ENCODE data around the gene RD3L.
A peak's percentile ranks its signal among the peaks of the same experiment; 100 is the strongest.

The RD3L gene

DNA sequence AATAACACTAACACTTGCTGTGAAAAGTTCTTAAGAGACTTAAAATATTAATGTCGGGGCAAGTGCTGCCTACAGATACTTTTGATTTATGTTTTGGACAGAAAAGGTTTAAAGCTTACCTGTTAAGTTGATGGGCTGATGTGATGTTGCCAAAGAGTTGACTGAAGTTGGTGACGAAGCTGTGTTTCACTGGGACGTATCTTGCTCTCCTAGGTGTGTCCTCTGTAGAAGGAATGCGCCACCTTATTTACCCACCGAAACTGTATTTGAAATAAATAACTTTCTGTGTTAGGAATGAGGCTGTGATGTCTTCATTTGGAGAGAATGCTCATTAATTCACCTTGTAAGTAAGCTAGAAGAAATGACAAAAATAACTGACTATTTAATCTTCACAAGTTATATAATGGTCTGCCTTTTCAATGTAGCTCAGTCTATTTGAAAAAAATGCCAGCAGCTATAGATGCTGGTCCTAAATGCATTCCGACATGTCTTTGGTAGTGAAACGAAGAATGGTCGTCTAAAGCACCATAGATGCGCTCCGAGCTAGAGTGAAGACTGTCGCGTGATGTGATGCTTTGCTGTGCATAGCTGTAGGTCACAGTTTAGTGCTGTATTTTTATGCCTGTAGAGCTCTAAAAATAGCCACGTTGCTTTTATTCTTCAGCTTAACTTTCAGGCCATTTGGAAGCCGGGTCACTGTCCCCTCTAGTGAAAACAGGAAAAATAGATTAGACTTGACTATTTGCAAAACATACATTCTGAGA, at the start of gene RD3L:
Gene RD3L, minus strand, starts transcription at position 557 of the 764 bp plus-strand sequence. CDS start 834 bp downstream, outside the sequence.
- no peak for DNase-seq

DNA sequence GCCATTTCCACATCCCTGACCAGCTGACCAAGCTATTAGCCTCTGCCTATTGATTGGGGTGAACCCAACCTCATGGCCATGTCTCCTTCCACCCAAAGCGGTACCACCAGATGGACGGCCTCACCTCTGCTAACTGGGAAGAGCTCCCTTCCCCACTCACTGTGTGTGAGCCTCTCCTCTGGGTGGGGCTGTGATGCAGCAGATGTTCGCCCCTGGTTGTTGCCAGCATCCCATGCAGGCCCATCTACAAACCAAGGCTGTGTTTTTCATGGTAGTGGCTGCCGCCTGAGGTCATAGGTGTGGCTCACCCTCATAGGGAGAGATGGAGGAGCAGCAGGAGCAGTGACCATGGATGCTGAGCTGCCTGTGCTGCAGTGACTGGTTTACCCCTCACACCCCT, 47.6 kb upstream of the RD3L start:
- no peak for DNase-seq

DNA sequence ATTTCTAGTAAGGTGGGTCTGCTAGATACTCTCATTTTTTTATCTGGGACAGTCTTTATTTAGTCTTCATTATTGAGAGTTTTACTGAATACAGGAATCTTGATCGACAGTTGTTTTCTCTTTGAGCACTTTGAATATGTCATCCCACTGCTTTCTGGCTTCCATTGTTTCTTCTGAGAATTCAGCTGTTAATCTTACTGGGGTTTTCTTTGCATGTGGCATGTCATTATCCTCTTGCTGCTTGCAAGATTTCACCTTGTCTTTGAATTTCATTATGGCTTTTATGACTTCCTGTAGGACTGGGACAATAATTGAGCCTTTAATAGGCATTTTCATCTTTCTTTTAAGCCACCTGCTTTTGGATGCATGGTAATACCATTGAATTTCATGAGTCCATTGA, 46.7 kb upstream of the RD3L start:
- DNase-seq, result no peak

DNA sequence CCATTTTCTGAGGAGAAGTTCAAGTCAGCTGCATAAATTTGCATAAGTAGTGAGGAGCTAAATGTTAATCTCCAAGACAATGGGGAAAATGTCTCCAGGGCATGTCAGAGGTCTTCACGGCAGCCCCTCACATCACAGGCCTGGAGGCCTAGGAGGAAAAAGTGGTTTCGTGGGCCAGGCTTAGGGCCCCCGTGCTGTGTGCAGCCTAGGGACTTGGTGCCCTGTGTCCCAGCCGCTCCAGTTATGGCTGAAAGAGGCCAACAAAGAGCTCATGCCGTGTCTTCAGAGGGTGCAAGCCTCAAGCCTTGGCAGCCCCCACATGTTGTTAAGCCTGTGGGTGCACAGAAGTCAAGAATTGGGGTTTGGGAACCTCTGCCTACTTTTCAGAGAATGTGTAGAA, 41.9 kb upstream of the RD3L start:
- no peak for DNase-seq

DNA sequence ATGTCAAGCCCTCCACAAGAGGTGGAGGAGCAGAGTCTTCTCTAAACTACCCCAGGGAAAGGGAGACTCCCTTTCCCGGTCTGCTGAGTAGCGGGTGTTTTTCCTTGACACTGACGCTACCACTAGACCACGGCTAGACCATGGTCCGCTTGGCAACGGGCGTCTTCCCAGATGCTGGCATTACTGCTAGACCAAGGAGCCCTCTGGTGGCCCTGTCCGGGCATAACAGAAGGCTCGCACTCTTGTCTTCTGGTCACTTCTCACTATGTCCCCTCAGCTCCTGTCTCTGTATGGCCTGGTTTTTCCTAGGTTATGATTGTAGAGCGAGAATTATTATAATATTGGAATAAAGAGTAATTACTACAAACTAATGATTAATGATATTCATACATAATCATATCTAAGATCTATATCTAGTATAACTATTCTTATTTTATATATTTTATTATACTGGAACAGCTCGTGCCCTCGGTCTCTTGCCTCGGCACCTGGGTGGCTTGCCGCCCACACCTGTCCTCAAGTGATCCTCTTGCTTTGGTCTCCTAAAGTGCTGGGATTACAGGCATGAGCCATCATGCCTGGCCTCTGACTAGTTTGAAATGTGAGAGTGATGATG, 38.4 kb upstream of the RD3L start:
- DNase-seq, result peak; percentile 22

DNA sequence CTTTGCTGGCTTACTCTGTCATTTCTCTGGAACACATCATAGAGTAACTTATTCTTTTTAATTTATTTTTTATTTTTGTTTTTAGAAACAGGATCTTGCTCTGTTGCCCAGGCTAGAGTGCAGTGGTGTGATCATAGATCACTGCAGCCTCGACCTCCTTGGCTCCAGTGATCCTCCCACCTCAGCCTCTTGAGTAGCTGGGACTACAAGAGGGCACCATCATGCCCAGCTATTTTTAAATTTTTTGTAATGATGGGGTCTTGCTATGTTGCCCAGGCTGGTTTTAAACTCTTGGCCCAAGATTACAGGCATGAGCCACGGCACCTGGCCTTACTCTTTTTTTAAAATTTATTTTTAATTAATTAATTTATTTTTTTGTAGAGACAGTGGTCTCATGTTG, 32.2 kb upstream of the RD3L start:
- DNase-seq, result no peak

DNA sequence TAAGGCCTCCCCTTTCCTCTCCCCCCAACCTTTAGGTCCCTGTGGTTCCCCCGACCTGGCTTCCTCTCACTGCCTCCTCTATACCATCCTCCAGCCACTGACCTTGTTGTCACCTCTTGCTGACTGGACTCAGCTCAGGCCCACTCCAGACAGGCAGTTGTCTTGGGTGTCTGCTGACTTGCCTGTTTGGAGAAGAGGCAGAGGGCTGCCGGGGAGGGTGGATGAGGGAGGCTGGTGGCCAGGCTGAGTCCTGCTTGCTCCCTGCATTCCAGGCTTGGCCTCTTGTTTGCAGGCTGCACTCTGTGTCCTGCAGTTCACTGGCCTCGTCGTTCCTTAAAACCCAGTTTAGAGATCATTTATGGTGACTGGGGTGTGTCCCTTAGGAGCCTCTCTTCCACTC, 31.0 kb upstream of the RD3L start:
- no peak for DNase-seq

DNA sequence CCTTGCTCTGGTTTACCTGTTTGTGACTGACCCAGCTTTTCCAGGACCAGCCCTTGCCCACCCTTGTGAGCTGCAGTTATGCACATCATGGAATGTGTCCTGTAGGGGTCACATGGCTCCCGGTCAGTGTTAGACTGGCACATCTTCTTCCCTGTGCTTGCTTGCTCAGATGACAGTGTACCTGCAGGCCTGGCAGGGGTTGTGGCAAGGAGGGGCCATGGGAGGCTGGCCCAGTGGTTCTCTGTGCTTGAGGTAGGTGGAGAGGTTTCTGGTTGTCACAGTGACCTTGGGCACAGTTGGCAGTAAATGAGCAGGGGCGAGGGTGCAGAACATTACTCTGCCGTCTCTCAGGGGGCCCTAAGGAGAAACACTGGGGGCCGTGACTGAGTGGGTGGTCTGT, 27.6 kb upstream of the RD3L start:
- DNase-seq, result no peak

DNA sequence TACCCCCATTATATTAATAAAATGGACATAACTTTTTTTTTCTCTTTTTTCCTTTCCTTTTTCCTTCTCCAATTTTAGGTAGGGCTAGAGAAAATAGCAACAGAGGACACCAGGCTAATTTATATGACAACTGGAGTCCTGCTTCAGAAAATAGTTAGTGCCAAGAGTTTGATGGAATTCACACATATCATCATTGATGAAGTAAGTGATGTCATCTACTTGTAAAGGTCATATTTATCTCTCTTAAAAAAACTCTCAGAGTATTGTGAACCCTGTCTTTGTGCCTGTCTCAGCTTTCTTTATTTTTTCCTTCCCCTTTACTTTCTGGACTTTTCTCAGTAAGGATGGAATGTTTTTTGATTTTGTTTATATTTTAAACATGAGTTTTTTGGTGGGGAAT, 24.3 kb upstream of the RD3L start:
- no peak for DNase-seq

DNA sequence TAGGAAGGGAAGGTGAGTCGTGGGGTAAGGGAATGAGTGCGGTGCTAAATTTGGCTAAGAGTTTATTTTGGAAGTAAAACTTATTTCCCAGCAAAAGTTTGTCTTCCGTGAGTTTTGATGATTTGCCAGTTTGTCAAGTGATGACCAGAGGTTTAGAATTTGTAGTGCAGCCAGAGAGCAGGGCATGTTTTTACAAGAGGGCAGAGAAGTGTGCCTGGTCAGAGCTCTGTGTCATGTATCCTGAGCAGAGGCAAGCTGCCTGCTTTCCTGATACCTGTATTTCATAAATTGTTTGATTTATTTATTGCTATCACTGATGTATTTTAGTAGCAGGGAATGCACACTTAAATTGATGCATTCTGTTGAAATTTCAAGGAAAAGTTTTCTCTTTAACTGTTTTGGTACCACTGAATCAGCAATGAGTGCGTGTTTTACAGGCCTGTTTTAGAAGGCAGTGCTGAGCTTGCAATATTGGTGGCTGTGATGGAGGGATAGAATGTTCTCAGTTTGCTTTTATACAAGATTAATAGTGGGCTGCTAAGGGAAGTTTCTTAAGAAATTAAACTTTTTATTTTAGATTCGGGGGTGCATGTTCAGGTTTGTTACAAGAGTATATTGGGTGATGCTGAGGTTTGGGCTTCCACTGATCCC, 19.7 kb upstream of the RD3L start:
- DNase-seq, result no peak

DNA sequence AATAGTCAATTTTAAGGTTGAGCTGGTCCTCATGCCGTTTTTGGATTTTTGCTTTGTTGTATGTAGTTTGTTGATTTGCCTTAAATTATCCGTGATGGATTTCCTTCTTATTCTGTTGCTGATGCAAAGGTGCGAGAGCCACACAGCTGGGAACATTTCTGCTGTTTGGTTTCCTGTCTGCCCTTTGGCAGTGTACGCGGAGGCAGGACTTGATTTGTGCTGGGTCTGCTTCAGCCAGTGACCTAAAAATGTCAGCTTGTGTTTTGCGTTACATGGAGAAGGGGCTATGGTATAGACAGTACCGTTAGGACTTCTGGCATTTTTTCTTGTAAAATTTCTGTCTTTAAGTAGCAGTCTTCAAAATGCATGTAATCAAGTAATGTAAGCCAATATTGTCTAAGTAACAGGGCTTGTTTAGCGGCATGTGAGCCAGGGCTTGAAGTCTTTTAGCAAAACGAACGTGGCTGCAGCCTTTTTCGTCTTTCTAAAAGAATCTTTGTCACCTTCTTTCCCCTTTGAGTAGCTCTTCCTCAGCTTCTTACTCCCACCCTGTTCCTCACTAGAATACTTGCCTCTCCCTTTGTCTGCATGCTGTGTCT, 18.2 kb upstream of the RD3L start:
- no peak for DNase-seq

DNA sequence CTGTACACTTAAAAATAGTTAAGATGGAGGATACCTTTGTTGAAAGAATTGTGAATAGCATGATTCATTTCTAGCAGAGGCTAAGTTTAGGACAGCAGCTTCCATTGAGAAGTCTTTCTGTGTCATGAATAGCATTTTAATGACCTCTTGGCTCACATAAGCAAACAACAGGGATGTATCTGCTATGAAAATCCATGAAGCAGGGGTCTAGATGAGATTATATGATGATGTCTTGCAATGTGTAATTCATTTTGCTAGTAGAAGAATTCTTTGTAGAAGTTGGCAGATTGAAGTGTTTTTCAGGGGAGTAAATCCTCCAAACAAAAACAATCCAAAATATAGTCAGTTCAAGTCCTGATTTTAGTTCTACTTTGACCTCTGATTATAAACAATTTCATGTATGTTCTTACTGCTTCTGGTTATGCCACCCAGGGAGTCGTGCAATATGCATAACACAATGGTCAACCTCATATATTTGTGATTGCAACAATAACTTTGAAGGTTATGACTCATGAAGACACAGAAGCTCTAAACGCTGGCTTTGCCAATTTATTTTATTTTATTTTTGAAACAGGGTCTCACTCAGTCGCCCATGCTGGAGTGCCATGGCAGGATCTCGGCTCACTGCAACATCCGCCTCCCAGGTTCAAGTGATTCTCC, 6.9 kb upstream of the RD3L start:
- DNase-seq, result no peak

DNA sequence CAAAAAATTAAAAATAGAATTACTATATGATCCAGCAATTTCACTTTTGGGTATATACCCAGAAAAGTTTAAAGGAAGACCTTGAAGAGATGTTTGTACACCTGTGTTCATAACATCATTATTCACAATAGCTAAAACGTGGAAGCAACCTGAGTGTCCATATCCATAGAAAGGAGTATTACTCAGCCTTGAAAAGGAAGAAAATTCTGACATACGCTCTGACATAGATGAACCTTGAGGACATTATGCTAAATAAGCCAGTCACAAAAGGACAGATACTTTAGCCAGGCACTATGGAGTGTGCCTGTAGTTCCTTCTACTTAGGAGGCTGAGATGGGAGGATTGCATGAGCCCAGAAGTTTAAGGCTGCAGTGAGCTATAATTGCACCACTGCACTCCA, 6.1 kb upstream of the RD3L start:
- DNase-seq, result no peak

DNA sequence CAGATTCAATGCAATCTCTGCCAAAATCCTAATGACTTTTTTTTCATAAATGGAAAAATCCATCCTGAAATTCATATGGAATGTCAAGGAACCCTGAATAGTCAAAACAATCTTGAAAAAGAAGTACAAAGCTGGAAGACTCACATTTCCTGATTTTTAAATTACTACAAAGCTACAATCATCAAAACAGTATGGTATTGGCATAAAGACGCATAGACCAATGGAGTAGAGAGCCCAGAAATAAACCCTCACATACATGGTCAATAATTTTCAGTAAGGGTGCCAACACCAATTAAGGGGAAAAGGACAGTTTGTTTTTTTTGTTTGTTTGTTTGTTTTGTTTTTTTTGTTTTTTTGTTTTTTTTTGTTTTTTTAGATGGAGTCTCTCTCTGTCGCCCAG, 4.6 kb upstream of the RD3L start:
- DNase-seq, result no peak

DNA sequence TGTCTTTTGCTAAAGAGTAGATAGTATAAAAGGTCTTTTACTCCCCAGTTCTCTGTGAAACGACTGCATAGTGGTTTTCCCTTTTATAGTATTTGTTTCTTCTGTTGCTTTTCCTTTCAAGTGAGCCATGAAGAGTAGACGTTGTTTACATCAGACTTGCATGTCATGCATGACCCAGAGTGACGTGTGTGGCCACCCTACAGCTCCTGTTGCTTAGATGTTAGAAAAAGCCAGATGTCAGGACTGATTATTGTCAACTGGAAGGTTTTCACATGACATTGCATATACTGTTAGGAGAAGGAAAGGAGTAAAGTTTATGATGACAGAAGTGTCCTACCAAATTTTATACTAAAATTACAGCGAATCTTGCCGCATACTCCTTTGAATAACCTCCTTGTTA, 1.3 kb upstream of the RD3L start:
- no peak for DNase-seq

DNA sequence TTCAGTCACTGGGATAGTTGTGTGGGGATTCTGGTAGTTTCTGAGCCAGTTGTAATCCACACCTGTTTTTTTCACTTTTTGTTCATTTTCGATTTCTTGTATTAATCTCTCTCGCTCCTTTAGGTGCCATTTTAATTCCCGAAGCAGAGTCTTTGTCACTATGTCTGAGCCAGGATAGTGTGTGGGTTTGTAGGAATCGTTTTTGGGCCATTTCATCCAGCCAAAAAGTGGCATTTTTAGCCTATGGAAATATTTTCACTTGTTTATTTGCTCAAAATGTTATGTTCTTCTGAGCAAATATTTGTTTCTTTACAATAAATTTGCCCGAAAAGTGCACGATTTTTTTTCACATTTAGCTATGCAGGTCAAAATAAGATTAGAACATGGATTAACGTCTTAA, 867 bp downstream of the RD3L start:
- DNase-seq, result no peak

DNA sequence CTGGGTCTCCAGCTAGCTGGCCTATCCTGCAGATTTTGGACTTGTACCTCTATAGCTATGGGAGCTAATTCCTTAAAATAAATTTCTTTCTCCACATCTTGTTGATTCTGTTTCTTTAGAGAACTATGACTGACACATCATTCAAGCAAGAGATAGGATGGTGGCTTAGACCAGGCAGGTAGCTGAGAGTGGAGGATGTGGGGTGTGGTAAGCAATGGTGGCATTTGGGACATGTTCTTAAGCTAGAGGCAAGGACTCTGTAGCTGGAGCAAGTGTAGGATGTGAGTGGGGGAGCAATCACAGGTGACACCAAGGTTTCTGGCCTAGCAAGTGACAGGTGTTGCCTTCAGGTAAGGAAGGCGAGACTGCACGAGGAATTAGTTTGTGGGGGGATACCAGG, 7.2 kb downstream of the RD3L start:
- no peak for DNase-seq

DNA sequence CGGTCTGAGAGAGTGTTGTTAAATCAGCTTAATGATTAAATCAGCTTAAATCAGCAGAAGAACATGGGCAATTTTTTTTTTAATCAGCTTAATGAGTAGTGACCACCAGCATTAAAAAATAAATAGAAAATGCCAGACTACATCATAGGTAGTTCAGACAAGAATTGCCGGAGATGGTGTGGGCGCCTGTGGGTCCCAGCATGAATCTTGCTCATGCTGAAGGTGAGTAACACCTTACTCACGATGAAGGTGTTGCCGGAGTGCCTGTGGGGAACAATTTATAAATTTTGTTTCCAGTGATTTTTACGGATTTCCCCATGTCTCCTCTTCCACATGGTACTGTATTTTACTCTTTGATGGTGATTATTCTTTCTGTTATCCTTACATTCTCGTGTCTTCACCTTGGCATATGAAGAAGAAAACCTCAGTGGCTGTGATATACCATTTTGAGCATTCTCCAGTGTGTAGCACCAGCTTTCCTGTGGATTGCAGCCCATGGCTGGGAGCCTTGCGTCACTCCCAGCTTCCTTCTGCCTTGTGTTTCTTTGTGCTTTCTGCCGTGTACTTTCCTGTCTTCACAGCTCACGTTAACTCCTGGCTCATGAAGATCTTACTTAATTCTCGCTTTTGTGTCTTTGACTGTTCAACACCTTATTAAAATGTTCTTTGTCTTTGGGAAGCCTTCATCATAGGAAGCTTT, 9.4 kb downstream of the RD3L start:
- peak; percentile 18 for DNase-seq

DNA sequence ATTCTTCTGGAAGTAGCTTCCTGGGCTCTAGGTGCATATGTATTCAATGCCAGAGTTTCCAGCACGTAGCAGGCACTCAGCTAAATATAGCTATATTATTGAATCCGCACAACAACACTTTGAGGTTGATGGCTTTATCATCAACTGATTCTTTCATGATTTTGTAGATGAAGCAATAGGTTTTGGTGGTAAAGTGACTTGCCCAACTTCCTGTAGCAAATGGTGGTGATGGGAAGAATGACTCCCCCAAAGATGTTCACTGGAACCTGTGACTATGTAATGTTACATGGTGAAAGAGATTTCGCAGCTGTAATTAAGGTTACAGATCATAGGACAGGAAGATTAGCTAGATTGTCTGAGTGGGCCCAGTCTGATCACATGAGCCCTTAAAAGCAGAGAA, 10.9 kb downstream of the RD3L start:
- DNase-seq, result no peak

DNA sequence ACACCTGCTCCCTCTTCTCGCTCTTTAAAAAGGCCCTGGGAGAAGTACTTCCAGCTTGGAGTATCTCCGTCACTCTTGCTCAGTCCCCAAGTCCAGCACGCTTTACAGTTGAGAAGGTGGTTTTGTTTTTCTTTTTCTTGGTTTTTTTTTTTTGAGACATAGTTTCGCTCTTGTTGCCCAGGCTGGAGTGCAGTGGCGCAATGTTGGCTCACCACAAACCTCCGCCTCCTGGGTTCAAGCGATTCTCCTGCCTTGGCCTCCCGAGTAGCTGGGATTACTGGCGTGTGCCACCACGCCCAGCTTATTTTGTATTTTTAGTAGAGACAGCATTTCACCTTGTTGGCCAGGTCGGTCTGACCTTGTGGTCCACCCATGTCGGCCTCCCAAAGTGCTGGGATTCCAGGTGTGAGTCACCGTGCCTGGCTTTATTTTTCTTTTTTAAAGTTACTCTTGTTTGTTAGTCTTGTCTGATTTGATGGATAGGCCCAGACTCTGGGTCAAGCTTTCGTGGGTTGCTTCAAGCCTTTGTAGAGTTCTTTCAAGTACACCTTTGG, 12.2 kb downstream of the RD3L start:
- no peak for DNase-seq

DNA sequence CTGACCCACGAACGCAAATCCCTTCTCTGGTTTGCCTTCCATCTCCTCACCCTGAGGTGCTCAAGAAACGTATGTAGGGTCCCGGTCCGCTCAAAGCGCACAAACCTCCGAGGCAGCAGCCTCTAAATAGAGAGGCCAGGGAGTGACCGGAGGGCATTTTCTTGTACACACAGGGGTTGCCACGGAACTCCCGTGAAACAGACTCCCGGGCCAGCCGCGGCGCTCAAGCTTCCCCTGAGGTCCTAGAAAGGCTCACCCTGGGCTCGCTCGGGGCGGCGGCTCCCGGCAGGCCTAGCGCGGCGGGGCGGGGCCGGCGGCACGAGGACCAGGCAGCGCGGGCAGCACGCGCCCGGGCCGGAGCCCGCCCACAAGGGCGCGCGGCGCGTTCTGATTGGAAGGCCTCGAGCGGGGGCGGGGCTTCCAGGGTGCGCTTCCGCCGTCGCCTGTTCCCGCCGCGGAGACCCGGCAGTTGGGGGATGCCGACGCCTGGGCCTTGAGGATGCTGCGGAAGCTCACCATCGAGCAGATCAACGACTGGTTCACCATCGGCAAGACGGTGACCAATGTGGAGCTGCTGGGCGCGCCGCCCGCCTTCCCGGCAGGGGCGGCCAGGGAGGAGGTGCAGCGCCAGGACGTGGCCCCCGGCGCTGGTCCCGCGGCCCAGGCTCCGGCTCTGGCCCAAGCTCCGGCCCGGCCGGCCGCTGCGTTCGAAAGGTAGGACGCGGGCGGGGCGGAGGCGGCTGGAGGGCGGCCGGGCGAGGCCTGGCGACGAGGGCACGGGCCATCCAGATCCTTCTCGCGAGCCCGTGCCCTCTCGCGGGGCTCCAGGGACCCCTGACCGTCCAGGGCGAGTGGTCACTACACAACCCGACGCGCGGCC, 14.1 kb downstream of the RD3L start, which contains the start of gene TDRD9:
Gene TDRD9, plus strand, starts transcription at position 446 of the 880 bp plus-strand sequence. Its CDS starts 54 bp downstream, at position 500.
- peak; percentile 22 for DNase-seq
